Measurements from ENCODE around the gene HOXD8.

- TF ChIP-seq CTCF (IDR thresholded peaks at IDR 0.05): no peak
- no peak for TF ChIP-seq POLR2AphosphoS5 (IDR thresholded peaks at IDR 0.05; ENCODE audit: low read depth, low read length)
- TF ChIP-seq TCF7L2 (IDR thresholded peaks at IDR 0.05; ENCODE audit: low read depth, low read length): no peak
Measured at GRCh38 chr2:176171351-176172006, 42.0 kb downstream of the HOXD8 start.
